Esophagus squamous epithelium (tissue), 5 donors: ENCODE measurements around the gene SV2C. TPM values are rescaled to one million over a fixed set of nuclear protein-coding genes. Genes with fewer than 3 reads are reported as not detected.

ENCODE experiments used
- DNase-seq: peaks from one replicate; lab custom pipeline; 2025; lab: John Stamatoyannopoulos, UW
- H3K27ac ChIP-seq, 4 donors: fragments of 200-600 bp; sonication (generic); one replicate each; pipeline ENCODE4 v1.5.1; 2016 to 2019; ENCODE audit warnings: mild to moderate bottlenecking in 1 of 4
- H3K27me3 ChIP-seq, 4 donors: fragments of 200-600 bp; sonication (generic); 1 replicate in 3 of 4; 2 replicates in 1 of 4; pipeline versions ENCODE4 v1.5.1 to v1.6.0; 2017 to 2021; ENCODE audit warnings: antibody characterized with exemption in 1 of 4
- H3K36me3 ChIP-seq, 3 donors: fragments of 200-600 bp; sonication (generic); one replicate each; pipeline ENCODE4 v1.5.1; 2016 to 2019
- H3K4me1 ChIP-seq, 3 donors: fragments of 200-600 bp; sonication (generic); one replicate each; pipeline ENCODE4 v1.5.1; 2017 to 2019
- H3K4me3 ChIP-seq, 4 donors: fragments of 200-600 bp; sonication (generic); 1 replicate in 3 of 4; 2 replicates in 1 of 4; pipeline ENCODE4 v1.5.1; 2016 to 2019; ENCODE audit warnings: mild to moderate bottlenecking in 2 of 4, moderate library complexity in 1 of 4
- H3K9me3 ChIP-seq, 3 donors: fragments of 200-600 bp; sonication (generic); one replicate each; pipeline ENCODE4 v1.5.1; 2016 to 2019
- POLR2A ChIP-seq, 4 donors: fragments of 450-650 bp; IDR thresholded peaks; one replicate each; pipeline ENCODE4 v1.6.1; 2017; ENCODE audit warnings: antibody characterized with exemption in 4 of 4, mild to moderate bottlenecking in 4 of 4, moderate library complexity in 3 of 4
- WGBS, 2 donors: methylation state at CpG; one replicate each; pipeline ENCODE4 v1.1.5; 2018; 5-methylcytosine and 5-hydroxymethylcytosine counted together
- intact Hi-C: fragments of 100-400 bp; cut with DNase I; formaldehyde crosslinking; loops from one replicate; pipeline ENCODE4 v1.15.0; 2022
- total RNA-seq, 4 donors: library from RNA; depleted of rRNA; stranded (reverse); fragments of >200 nt; gene quantifications; one replicate each; pipeline ENCODE4 v1.1.0, GENCODE V29; 2016
- TF ChIP-seq, protein P1 (sequence below), 6 experiments: fragments of 450-650 bp in 4 of 6; fragments of 200-600 bp in 2 of 6; sonication (generic) in 2 of 6; IDR thresholded peaks; one replicate each; pipeline ENCODE4 v1.5.1; 2016 to 2019; ENCODE audit warnings: antibody characterized with exemption in 6 of 6, mild to moderate bottlenecking in 4 of 6, moderate library complexity in 4 of 6
- donor health status: DM: yes; HTN: yes; CAD: no.

SV2C gene
- total RNA-seq, 4 donors from 2014 or later, result under 0.01 to 0.26 (median 0.06) TPM

DNA sequence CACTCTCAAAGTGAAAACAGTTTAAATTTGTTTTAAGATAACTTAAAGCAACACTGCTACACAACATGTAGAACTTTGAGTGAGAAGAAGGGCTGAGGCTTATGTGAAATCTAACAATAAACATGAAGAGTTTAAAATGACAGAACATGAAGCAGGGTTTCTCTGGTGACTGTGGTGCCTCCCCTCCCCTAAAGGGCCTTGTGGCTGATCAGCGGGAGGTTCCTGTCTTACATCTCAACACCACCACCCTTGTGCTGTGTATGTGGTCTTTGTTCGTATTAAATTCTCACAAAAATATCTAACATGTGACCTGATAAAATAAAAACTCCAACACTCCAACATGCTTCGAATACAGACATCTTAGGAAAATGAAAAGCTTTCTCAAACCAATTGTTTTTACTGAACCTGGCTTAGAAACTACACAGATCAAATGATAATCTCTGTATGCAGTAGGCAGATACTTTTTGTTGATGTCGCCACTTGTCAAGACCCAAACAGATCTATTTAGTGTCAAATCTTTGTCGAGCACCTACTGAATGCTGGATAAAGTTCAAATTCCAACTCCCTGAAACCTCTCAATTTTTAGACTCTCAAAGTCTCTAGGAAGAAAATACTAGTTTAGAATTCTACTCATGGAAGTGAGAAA is 310.0 kb downstream of the SV2C start:
- 82 to 87% methylated on average over 5 of the region's 5 CpGs for WGBS, 2 donors
- H3K36me3 ChIP-seq, result no peaks in the 10 kb centered on the region
- no peak overlapping the region for H3K4me3 ChIP-seq
- no peaks in the 10 kb centered on the region for H3K27me3 ChIP-seq
- intact Hi-C loops, result no loop called here
- TF ChIP-seq, protein P1, sequence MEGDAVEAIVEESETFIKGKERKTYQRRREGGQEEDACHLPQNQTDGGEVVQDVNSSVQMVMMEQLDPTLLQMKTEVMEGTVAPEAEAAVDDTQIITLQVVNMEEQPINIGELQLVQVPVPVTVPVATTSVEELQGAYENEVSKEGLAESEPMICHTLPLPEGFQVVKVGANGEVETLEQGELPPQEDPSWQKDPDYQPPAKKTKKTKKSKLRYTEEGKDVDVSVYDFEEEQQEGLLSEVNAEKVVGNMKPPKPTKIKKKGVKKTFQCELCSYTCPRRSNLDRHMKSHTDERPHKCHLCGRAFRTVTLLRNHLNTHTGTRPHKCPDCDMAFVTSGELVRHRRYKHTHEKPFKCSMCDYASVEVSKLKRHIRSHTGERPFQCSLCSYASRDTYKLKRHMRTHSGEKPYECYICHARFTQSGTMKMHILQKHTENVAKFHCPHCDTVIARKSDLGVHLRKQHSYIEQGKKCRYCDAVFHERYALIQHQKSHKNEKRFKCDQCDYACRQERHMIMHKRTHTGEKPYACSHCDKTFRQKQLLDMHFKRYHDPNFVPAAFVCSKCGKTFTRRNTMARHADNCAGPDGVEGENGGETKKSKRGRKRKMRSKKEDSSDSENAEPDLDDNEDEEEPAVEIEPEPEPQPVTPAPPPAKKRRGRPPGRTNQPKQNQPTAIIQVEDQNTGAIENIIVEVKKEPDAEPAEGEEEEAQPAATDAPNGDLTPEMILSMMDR (IDR thresholded peaks at IDR 0.05), result no peak
- no peak for TF ChIP-seq POLR2A (IDR thresholded peaks at IDR 0.05)
- H3K27ac ChIP-seq, result no peak overlapping the region
- no peak for DNase-seq
- peaks cover 0 to 13% (median 0%) of the 10 kb centered on the region in 3 donors for H3K4me1 ChIP-seq
- H3K9me3 ChIP-seq, result no peaks in the 10 kb centered on the region

DNA sequence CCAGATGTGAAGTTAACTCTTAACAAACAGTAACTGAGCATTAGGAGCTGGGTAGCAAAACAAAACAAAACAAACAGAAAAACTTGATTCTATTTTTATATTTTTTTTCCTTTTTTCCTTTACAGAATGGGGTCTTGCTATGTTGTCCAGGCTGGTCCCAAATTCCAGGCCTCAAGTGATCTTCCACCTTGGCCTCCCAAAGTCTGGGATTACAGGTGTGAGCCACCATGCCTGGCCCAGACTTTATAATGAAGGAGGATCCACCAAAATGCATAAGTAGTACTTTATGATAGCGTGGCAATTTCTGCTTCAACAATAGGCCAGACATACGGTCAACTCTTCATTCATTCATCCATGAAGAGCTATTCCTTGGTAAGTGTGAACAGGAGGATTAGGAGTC is 314.0 kb downstream of the SV2C start:
- no peaks in the 10 kb centered on the region for H3K36me3 ChIP-seq
- H3K9me3 ChIP-seq, result no peaks in the 10 kb centered on the region
- H3K27ac ChIP-seq, result no peak overlapping the region
- no peak for DNase-seq
- 92 to 96% methylated on average over 2 of the region's 2 CpGs for WGBS, 2 donors
- peaks cover 0 to 12% (median 4%) of the 10 kb centered on the region in 3 donors for H3K4me1 ChIP-seq
- TF ChIP-seq POLR2A (IDR thresholded peaks at IDR 0.05), result no peak
- TF ChIP-seq, protein P1 (IDR thresholded peaks at IDR 0.05), result no peak
- no peak overlapping the region for H3K4me3 ChIP-seq
- H3K27me3 ChIP-seq, result peaks cover 0 to 16% (median 3%) of the 10 kb centered on the region in 4 donors
- intact Hi-C loops, result no loop called here

DNA sequence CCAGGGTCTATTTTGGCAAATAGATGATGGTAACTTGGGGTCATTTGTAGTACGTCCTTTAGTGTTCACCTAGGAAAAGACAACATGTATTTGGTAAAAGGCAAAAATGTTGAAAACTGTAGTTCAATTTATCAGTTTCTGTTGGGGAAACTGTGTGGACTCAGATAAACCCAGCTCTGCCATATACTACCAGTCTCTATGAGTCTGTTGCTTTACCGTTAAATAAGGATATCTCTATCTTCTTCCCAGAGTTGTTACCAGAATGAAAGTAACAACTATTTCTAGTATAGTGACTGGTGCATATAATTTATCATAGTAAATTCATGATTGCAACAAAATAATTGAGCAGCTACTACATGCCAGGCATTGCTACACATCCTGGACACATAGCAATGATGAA is 316.1 kb downstream of the SV2C start:
- TF ChIP-seq POLR2A (IDR thresholded peaks at IDR 0.05), result no peak
- Histone ChIP-seq H3K4me3 (no peak overlapping the region), H3K4me1 (peaks cover 0 to 32% (median 13%) of the 10 kb centered on the region in 3 donors), H3K27me3 (peaks cover 0 to 35% (median 5%) of the 10 kb centered on the region in 4 donors), H3K9me3 (no peaks in the 10 kb centered on the region), H3K27ac (no peak overlapping the region), H3K36me3 (no peaks in the 10 kb centered on the region)
- 93 to 95% methylated on average over 2 of the region's 2 CpGs for WGBS, 2 donors
- no peak for DNase-seq
- intact Hi-C loops, result no loop called here

DNA sequence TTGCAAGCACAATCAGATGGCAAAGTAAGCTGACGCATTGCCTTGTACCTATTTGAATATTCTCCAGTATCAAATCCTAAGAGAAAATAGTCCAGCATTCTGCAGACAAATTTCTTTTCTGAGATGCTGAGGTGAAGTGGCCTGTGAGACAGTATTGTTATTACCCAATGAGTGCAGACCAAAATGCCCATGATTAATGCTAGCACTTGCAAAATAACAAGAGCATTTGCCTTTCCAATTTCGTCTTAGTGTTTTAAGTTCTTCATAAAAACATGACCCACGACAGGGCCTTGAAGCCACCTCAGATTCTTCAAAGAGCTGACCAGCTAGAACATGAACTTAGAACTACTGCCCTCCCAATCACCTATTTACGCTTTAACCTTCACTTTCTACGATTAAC is 317.3 kb downstream of the SV2C start:
- Histone ChIP-seq H3K4me3 (no peak overlapping the region), H3K27me3 (peaks cover 0 to 40% (median 5%) of the 10 kb centered on the region in 4 donors), H3K9me3 (no peaks in the 10 kb centered on the region), H3K27ac (no peak overlapping the region), H3K4me1 (peaks cover 0 to 34% (median 13%) of the 10 kb centered on the region in 3 donors), H3K36me3 (no peaks in the 10 kb centered on the region)
- DNase-seq, result no peak
- WGBS, 2 donors, result 82 to 91% methylated on average over 5 of the region's 5 CpGs
- TF ChIP-seq, protein P1 (IDR thresholded peaks at IDR 0.05), result no peak
- TF ChIP-seq POLR2A (IDR thresholded peaks at IDR 0.05), result no peak
- intact Hi-C loops, result loop anchor here (10.0 kb wide), 1 partner anchor 144 kb away; no protein-coding TSS in a partner anchor

DNA sequence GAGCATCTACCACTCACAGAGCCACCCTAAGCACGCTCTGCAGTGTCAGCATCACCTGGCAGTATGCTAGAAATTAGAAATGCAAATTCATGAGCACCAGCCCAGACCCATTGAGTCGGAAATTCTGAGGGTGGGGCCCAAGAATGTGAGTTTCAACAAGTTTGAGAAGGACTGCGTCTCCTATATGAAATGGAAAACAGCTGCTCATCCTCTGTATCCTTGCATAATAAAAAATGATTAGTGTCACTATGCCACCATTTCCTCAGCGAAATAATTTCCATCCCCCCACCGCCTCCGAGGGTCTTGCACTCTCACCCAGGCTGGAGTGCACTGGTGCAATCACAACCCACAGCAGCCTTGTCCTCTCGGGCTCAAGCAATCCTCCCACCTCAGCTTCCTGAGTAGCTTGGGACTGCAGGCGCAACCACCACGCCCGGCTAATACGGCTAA is 318.6 kb downstream of the SV2C start:
- DNase-seq, result no peak
- WGBS, 2 donors, result 25 to 30% methylated on average over 11 of the region's 11 CpGs
- Histone ChIP-seq H3K9me3 (no peaks in the 10 kb centered on the region), H3K27ac (peak overlapping the region in 3 of 4 donors; percentile 24 to 70 (median 57)), H3K4me3 (peak overlapping the region; percentile 43 to 74 (median 52)), H3K4me1 (peaks cover 0 to 34% (median 13%) of the 10 kb centered on the region in 3 donors), H3K27me3 (peaks cover 0 to 40% (median 5%) of the 10 kb centered on the region in 4 donors), H3K36me3 (no peaks in the 10 kb centered on the region)
- intact Hi-C loops, result loop anchor here (10.0 kb wide), 1 partner anchor 143 kb away; no protein-coding TSS in a partner anchor
- TF ChIP-seq, protein P1 (IDR thresholded peaks at IDR 0.05), result no peak
- TF ChIP-seq POLR2A (IDR thresholded peaks at IDR 0.05), result no peak
